ENCODE results near the gene DDX39A. TPM values are rescaled to one million over a fixed set of nuclear protein-coding genes. Genes with fewer than 3 reads are reported as not detected.

The DDX39A gene
- polyA plus RNA-seq, 1 experiment = 64.0 TPM

DNA sequence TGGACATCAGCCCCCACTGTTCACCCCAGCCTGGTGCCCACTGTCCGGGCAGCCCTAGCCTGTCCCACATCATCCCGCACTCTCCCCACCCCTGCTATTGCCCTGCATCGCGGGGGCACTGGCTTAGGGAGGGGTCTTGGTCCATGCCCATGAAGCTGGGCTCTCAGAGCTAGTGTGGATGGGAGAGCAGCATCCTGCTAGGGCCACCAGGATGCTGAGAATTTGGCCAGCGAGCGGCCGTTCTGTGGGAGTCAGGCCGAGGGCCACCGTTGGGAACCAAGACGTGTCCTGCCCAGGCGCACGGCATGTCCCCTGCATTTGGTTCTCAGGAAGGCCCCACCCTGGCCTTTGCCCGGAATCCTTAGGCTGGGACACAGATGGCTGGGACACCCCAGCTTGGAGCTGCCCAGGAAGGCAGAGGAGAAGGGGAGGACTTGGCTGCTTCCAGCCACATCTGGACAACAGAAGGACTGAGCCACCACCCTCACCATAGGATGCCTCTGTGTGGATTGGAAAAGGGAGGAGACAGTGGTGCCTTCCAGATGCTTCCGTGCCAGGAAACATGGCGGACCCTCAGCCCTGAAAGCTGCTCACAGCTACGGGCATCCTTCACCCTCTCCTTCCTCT lies 23.3 kb downstream of the DDX39A start:
- CTCF ChIA-PET = interaction anchor here (0.6 to 1.6 kb wide), 2 partner anchors 10 to 29 kb away, joined by 3 to 8 read pairs; no protein-coding TSS in a partner anchor
- no peaks in the 10 kb centered on the region for H3K27me3 ChIP-seq (ENCODE audit: control insufficient read depth, insufficient read depth, low read length)
- POLR2A ChIA-PET = no interaction called here
- no peak overlapping the region for H3K4me3 ChIP-seq (ENCODE audit: low read depth, low read length)
- TF ChIP-seq, protein P1, sequence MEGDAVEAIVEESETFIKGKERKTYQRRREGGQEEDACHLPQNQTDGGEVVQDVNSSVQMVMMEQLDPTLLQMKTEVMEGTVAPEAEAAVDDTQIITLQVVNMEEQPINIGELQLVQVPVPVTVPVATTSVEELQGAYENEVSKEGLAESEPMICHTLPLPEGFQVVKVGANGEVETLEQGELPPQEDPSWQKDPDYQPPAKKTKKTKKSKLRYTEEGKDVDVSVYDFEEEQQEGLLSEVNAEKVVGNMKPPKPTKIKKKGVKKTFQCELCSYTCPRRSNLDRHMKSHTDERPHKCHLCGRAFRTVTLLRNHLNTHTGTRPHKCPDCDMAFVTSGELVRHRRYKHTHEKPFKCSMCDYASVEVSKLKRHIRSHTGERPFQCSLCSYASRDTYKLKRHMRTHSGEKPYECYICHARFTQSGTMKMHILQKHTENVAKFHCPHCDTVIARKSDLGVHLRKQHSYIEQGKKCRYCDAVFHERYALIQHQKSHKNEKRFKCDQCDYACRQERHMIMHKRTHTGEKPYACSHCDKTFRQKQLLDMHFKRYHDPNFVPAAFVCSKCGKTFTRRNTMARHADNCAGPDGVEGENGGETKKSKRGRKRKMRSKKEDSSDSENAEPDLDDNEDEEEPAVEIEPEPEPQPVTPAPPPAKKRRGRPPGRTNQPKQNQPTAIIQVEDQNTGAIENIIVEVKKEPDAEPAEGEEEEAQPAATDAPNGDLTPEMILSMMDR (IDR thresholded peaks at IDR 0.05; ENCODE audit: insufficient read depth, low read depth, low read length) = no peak
- H3K36me3 ChIP-seq (ENCODE audit: control insufficient read depth, insufficient read depth, low read length) = peaks cover 22% of the 10 kb centered on the region
- DNase-seq (ENCODE audit: low read depth) = no peak

DNA sequence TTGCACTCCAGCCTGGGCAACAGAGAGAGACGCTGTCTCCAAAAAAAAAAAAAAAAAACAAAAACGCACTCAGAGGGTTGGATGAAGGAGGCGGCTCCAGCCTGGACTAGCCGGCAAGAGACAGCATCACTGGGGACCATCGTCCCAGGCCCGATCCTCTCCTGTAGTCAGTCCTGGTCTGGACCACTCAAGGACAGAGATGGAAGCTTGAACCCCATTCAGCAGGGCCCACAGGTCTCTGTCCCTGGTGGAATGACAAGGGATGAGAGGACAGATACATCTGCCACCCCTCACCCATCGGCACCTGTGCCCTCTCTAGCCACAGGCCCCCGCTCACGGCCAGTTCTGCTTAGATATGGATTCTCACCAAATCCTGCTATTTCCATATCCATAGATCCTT lies 23.9 kb downstream of the DDX39A start:
- no peaks in the 10 kb centered on the region for H3K27me3 ChIP-seq (ENCODE audit: control insufficient read depth, insufficient read depth, low read length)
- ChIA-PET POLR2A (no interaction called here), CTCF (interaction anchor here (0.6 to 1.6 kb wide), 2 partner anchors 10 to 28 kb away, joined by 3 to 8 read pairs; no protein-coding TSS in a partner anchor)
- TF ChIP-seq, protein P1 (IDR thresholded peaks at IDR 0.05; ENCODE audit: insufficient read depth, low read depth, low read length) = no peak
- no peak for DNase-seq (ENCODE audit: low read depth)
- peaks cover 24% of the 10 kb centered on the region for H3K36me3 ChIP-seq (ENCODE audit: control insufficient read depth, insufficient read depth, low read length)
- no peak overlapping the region for H3K4me3 ChIP-seq (ENCODE audit: low read depth, low read length)

DNA sequence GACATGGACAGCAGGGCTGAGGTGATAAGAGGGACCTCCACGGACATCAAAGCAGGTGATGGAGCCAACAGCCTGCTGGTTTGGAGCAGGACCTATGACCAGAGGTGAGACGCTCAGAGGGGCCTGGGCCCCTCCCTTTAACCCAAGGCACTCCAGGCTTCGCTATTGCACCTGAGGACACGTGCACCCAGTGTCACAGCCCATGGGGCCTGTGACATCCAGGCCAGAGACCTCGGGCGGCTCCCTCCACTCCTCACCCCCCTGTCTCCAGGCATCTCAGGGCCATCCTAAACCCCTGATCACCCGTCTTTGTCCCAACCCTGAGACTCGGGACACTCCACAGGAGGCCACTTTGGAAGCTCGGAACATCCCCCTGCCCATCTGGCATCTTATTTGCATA lies 25.0 kb downstream of the DDX39A start:
- POLR2A ChIA-PET = no interaction called here
- TF ChIP-seq, protein P1 (IDR thresholded peaks at IDR 0.05; ENCODE audit: insufficient read depth, low read depth, low read length) = no peak
- Histone ChIP-seq H3K36me3 (ENCODE audit: control insufficient read depth, insufficient read depth, low read length) (peaks cover 24% of the 10 kb centered on the region), H3K4me3 (ENCODE audit: low read depth, low read length) (no peak overlapping the region), H3K27me3 (ENCODE audit: control insufficient read depth, insufficient read depth, low read length) (no peaks in the 10 kb centered on the region)
- no peak for DNase-seq (ENCODE audit: low read depth)
- CTCF ChIA-PET = no interaction called here

DNA sequence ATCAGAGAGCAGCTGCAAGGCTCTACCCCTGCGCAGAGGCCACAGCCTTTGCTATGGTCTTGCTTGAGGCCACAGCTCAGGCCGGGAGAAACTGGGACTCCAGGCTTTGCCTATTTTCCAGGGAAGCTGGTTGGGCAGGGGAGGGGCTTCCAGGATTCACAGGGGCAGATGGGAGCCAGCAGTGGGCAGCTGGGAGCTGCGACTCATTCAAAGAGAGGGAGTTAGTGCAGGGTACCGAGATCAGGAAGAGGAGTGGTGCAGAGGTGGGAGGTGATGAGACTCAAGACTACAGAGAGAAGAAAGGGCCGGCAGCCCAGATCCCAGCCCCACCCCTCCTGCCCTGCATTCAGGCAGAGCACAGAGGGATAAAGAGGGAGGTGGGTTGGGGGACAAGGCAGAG lies 25.8 kb downstream of the DDX39A start:
- TF ChIP-seq, protein P1 (IDR thresholded peaks at IDR 0.05; ENCODE audit: insufficient read depth, low read depth, low read length) = no peak
- ChIA-PET CTCF (interaction anchor here (1.1 to 1.2 kb wide), 2 partner anchors 12 to 30 kb away, joined by 4 to 6 read pairs; partner anchors contain the start of gene ADGRE5), POLR2A (no interaction called here)
- Histone ChIP-seq H3K36me3 (ENCODE audit: control insufficient read depth, insufficient read depth, low read length) (peaks cover 24% of the 10 kb centered on the region), H3K4me3 (ENCODE audit: low read depth, low read length) (no peak overlapping the region), H3K27me3 (ENCODE audit: control insufficient read depth, insufficient read depth, low read length) (no peaks in the 10 kb centered on the region)
- no peak for DNase-seq (ENCODE audit: low read depth)

DNA sequence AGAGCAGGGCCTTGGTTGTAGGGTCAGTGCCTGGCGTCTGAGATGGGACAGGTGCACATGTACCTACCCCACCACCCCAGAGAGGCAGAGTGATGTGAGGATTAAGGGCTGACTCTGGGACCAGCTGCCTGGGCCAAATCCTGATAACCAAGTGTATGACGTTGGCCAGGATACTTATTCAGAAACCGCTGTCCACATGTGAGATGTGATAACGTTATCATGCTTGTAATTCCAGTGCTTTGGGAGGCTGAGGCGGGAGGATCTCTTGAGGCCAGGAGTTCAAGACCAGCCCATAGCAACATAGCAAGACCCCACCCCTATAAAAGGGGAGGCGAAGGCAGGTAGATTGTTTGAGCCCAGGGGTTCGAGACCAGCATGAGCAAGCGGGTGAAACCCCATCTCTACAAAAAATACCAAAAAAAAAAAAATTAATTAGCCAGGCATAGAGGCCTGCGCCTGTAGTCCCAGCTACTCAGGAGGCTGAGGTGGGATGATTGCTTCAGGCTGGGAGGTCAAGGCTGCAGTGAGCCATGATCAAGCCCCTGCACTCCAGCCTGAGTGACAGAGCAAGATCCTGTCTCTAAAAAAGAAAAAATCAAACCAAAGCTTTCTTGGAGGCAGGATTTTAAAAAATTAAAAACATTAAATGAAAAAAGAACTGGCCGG lies 27.9 kb downstream of the DDX39A start:
- ChIA-PET POLR2A (no interaction called here), CTCF (no interaction called here)
- DNase-seq (ENCODE audit: low read depth) = no peak
- peaks cover 24% of the 10 kb centered on the region for H3K36me3 ChIP-seq (ENCODE audit: control insufficient read depth, insufficient read depth, low read length)
- no peaks in the 10 kb centered on the region for H3K27me3 ChIP-seq (ENCODE audit: control insufficient read depth, insufficient read depth, low read length)
- TF ChIP-seq, protein P1 (IDR thresholded peaks at IDR 0.05; ENCODE audit: insufficient read depth, low read depth, low read length) = no peak
- no peak overlapping the region for H3K4me3 ChIP-seq (ENCODE audit: low read depth, low read length)

All from BJ (cell line).